Measurements from ENCODE around the gene USH2A.

DNA sequence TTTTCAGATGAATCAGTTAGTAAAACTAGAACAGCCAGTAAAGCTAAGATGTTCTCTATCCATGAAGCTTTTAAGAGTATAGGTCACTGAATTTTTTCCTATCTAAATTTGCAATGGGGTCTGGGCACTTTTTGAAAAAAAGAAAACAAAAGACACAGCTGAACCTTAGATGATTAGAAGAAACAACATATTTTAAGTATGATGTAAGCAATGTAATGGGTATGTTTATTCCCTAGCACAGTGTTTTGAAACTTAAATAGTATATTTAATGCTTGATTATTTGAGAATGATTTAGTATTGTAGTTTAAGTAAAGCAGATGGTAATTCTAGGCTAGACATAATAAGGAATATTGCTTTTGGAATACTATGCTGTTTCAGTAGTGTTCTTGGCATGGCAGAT is 819.9 kb downstream of the USH2A start:
- TF ChIP-seq CTCF (IDR thresholded peaks at IDR 0.05; ENCODE audit: insufficient read depth, low read depth, low read length) (no peak), EZH2 (IDR thresholded peaks at IDR 0.05; ENCODE audit: insufficient read depth, low read length) (no peak)
